T-cell (primary cell): ENCODE data around the gene HHIPL2. TPM values are rescaled to one million over a fixed set of nuclear protein-coding genes. Genes with fewer than 3 reads are reported as not detected.

ENCODE experiments used
- ATAC-seq, 4 experiments: fragments of 200-7000 bp in 3 of 4; fragments of 150-1000 bp in 1 of 4; cut with Tn5 transposase; replicated peaks in 1 of 4; 1 replicate in 3 of 4; 2 replicates in 1 of 4; pipeline ENCODE4 v1.10.0; 2021; ENCODE audit warnings: moderate library complexity in 3 of 4, mild to moderate bottlenecking in 2 of 4, moderate number of reproducible peaks in 1 of 4
- CTCF ChIA-PET, 2 donors: fragments of 300-600 bp; sonication (Branson Sonifier 250); formaldehyde crosslinking; loops; one replicate each; lab custom pipeline; 2022; ENCODE audit warnings: antibody characterized with exemption in 2 of 2; lab: Charles Lee
- POLR2A ChIA-PET, 2 donors: fragments of 300-600 bp; sonication (Branson Sonifier 250); formaldehyde crosslinking; loops; one replicate each; lab custom pipeline; 2022; ENCODE audit warnings: antibody characterized with exemption in 2 of 2; lab: Charles Lee
- DNase-seq, 35 experiments: peaks; one replicate each; pipeline versions ENCODE4 v3.0.0 to v3.0.0-alpha.2; 2013 to 2023
- H3K27ac ChIP-seq: one replicate; pipeline ENCODE4 v1.5.1; 2013; ENCODE audit warnings: low read length
- H3K27me3 ChIP-seq, 2 experiments: replicated peaks in 1 of 2; 1 replicate in 1 of 2; 2 replicates in 1 of 2; pipeline versions ENCODE4 v1.6.1 to v1.7.0; 2013; ENCODE audit warnings: low read length in 1 of 2, mixed read lengths in 1 of 2; ENCODE audit not compliant: control insufficient read depth in 2 of 2, insufficient read depth in 2 of 2; ENCODE audit errors: extremely low read depth in 1 of 2
- H3K36me3 ChIP-seq, 2 donors: 1 replicate in 1 of 2; 2 replicates in 1 of 2; pipeline versions ENCODE4 v1.6.1 to v1.7.0; 2013; ENCODE audit warnings: low read length in 1 of 2; ENCODE audit not compliant: control insufficient read depth in 2 of 2, insufficient read depth in 1 of 2; ENCODE audit errors: extremely low read depth in 1 of 2
- H3K4me1 ChIP-seq, 2 experiments: 1 replicate in 1 of 2; 2 replicates in 1 of 2; pipeline versions ENCODE4 v1.6.1 to v1.7.0; 2013; ENCODE audit warnings: low read length in 2 of 2, mixed read lengths in 1 of 2; ENCODE audit not compliant: insufficient read depth in 2 of 2, control insufficient read depth in 1 of 2; ENCODE audit errors: extremely low read depth in 1 of 2
- H3K4me3 ChIP-seq, 2 donors: 1 replicate in 1 of 2; 2 replicates in 1 of 2; pipeline versions ENCODE4 v1.5.1 to v1.7.0; 2013; ENCODE audit warnings: mild to moderate bottlenecking in 2 of 2, low read length in 1 of 2, moderate library complexity in 1 of 2; ENCODE audit not compliant: control insufficient read depth in 1 of 2; ENCODE audit errors: extremely low read depth in 1 of 2
- H3K9me3 ChIP-seq: 2 replicates; pipeline ENCODE4 v1.7.0; 2013
- H3K27ac Mint-ChIP-seq, 2 donors: one replicate each; pipeline ENCODE4 v1.8.0; 2020 to 2021; ENCODE audit warnings: mild to moderate bottlenecking in 2 of 2, mixed read lengths in 2 of 2
- H3K27me3 Mint-ChIP-seq, 2 donors: one replicate each; pipeline ENCODE4 v1.8.0; 2021 to 2022; ENCODE audit warnings: mixed read lengths in 2 of 2
- H3K36me3 Mint-ChIP-seq: one replicate; pipeline ENCODE4 v1.8.0; 2021; ENCODE audit warnings: mixed read lengths
- H3K4me1 Mint-ChIP-seq, 3 donors: one replicate each; pipeline ENCODE4 v1.8.0; 2020 to 2022; ENCODE audit warnings: mixed read lengths in 3 of 3, mild to moderate bottlenecking in 1 of 3
- H3K4me3 Mint-ChIP-seq, 3 donors: one replicate each; pipeline ENCODE4 v1.8.0; 2020 to 2022; ENCODE audit warnings: mild to moderate bottlenecking in 3 of 3, mixed read lengths in 3 of 3, moderate library complexity in 3 of 3
- H3K9me3 Mint-ChIP-seq, 3 donors: one replicate each; pipeline ENCODE4 v1.8.0; 2020 to 2022; ENCODE audit warnings: mixed read lengths in 3 of 3
- WGBS: methylation state at CpG from one replicate; pipeline ENCODE4 v1.1.5; 2013; ENCODE audit warnings: missing lambda C conversion rate; ENCODE audit not compliant: insufficient coverage; 5-methylcytosine and 5-hydroxymethylcytosine counted together
- total RNA-seq, 35 experiments: library from RNA in 6 of 35; stranded (reverse) in 6 of 35; fragments of 120-200 nt in 1 of 35; gene quantifications; one replicate each; pipeline versions ENCODE4 v1.2.1 to v1.2.4 and lab custom pipeline; 2013 to 2026

Gene HHIPL2
- total RNA-seq, 5 donors from 2014 or later (not counting 1 experiment from before 2014, with no cell fraction given) = 0.53 to 1.4 (median 1.0) TPM; not detected in 2

- ATAC-seq = no peak
- CTCF ChIA-PET = no interaction called here
- no peak overlapping the region for H3K27ac ChIP-seq
- Mint-ChIP-seq H3K27ac (no peak overlapping the region), H3K36me3 (peaks cover 37% of the 10 kb centered on the region), H3K4me1 (no peaks in the 10 kb centered on the region), H3K4me3 (no peak overlapping the region), H3K27me3 (no peaks in the 10 kb centered on the region), H3K9me3 (no peaks in the 10 kb centered on the region)
- no peaks in the 10 kb centered on the region for H3K27me3 ChIP-seq
- POLR2A ChIA-PET = interaction anchor here in 1 of 2 donors (0.6 kb wide), 1 partner anchor 751 kb away, joined by 3 read pairs; no protein-coding TSS in a partner anchor
- WGBS = 100% methylated on average over 4 of the region's 7 CpGs
- no peak for DNase-seq
- H3K4me1 ChIP-seq = no peaks in the 10 kb centered on the region
- no peaks in the 10 kb centered on the region for H3K9me3 ChIP-seq
- H3K4me3 ChIP-seq = no peak overlapping the region
- H3K36me3 ChIP-seq = peaks cover 4 to 45% of the 10 kb centered on the region in 2 donors
Observed at GRCh38 chr1:222557574-222557973, 9.7 kb upstream of the HHIPL2 start.

GRCh38 chr1:222557148-222557547 is 9.2 kb upstream of the HHIPL2 start:
- no peak overlapping the region for H3K27ac ChIP-seq
- H3K27me3 ChIP-seq = no peaks in the 10 kb centered on the region
- Mint-ChIP-seq H3K4me1 (no peaks in the 10 kb centered on the region), H3K36me3 (peaks cover 35% of the 10 kb centered on the region), H3K27ac (no peak overlapping the region), H3K4me3 (no peak overlapping the region), H3K9me3 (no peaks in the 10 kb centered on the region), H3K27me3 (no peaks in the 10 kb centered on the region)
- DNase-seq = no peak
- no peaks in the 10 kb centered on the region for H3K9me3 ChIP-seq
- POLR2A ChIA-PET = interaction anchor here in 1 of 2 donors (0.6 kb wide), 1 partner anchor 750 kb away, joined by 3 read pairs; no protein-coding TSS in a partner anchor
- no peak overlapping the region for H3K4me3 ChIP-seq
- WGBS = 100% methylated on average over 1 of the region's 6 CpGs
- ATAC-seq = no peak
- H3K36me3 ChIP-seq = peaks cover 4 to 44% of the 10 kb centered on the region in 2 donors
- no peaks in the 10 kb centered on the region for H3K4me1 ChIP-seq
- CTCF ChIA-PET = no interaction called here

GRCh38 chr1:222555992-222556615 is 8.2 kb upstream of the HHIPL2 start:
- ChIA-PET CTCF (interaction anchor here in 1 of 2 donors (1.1 kb wide), 1 partner anchor 78 kb away, joined by 4 read pairs; no protein-coding TSS in a partner anchor), POLR2A (no interaction called here)
- Histone ChIP-seq H3K9me3 (no peaks in the 10 kb centered on the region), H3K4me1 (no peaks in the 10 kb centered on the region), H3K27ac (no peak overlapping the region), H3K36me3 (peaks cover 4 to 38% of the 10 kb centered on the region in 2 donors), H3K4me3 (no peak overlapping the region), H3K27me3 (no peaks in the 10 kb centered on the region)
- DNase-seq = no peak
- 100% methylated on average over 2 of the region's 2 CpGs for WGBS
- no peaks in the 10 kb centered on the region for H3K4me1 Mint-ChIP-seq
- H3K27ac Mint-ChIP-seq = no peak overlapping the region
- H3K27me3 Mint-ChIP-seq = no peaks in the 10 kb centered on the region
- ATAC-seq = no peak
- H3K4me3 Mint-ChIP-seq = no peak overlapping the region
- H3K36me3 Mint-ChIP-seq = peaks cover 30% of the 10 kb centered on the region
- no peaks in the 10 kb centered on the region for H3K9me3 Mint-ChIP-seq

DNA sequence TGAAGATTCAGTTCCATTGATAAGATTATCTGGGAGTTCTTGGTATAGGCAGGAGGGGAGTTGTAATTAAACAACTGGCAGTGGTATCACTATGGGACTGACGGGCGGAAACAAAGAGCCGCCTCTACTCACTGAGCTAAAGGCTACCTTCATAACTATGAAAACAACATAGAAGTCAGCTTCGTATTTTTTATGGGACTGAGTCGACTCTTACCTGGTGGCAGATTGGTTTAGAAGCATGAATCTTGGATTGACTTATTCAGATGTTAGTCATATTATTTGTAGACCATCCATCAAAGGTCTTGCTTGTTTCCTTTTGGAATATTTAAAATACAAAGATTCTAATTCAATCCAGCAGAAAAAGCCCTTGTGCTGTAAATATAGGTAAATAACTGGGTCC is 6.3 kb upstream of the HHIPL2 start:
- no peak for DNase-seq
- ChIA-PET POLR2A (no interaction called here), CTCF (no interaction called here)
- Histone ChIP-seq H3K4me3 (no peak overlapping the region), H3K27ac (no peak overlapping the region), H3K4me1 (no peaks in the 10 kb centered on the region), H3K9me3 (no peaks in the 10 kb centered on the region), H3K27me3 (no peaks in the 10 kb centered on the region), H3K36me3 (peaks cover 4 to 21% of the 10 kb centered on the region in 2 donors)
- Mint-ChIP-seq H3K4me3 (no peak overlapping the region), H3K9me3 (no peaks in the 10 kb centered on the region), H3K36me3 (peaks cover 19% of the 10 kb centered on the region), H3K27me3 (no peaks in the 10 kb centered on the region), H3K27ac (no peak overlapping the region), H3K4me1 (no peaks in the 10 kb centered on the region)
- WGBS = no CpG with 5 or more reads among the region's 5 CpGs
- no peak for ATAC-seq

DNA sequence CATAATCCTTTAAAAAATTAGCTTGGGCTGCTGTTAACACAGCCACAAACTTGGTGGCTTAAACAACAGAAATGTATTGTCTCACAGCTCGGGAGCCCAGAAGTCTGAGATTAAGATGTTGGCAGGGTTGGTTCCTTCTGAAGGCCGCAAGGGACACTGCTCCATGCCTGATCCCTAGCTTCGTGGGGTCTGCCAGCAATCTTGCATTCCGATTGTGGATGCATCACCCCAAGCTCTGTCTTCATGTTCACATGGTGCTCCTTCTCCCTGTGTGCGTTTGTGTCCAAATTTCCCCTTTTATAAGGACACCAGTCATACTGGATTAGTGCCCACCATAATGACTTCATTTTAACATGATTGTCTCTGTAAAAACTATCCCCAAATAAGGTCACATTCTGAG is 5.0 kb upstream of the HHIPL2 start:
- H3K4me3 Mint-ChIP-seq = no peak overlapping the region
- H3K27me3 ChIP-seq = peaks cover 0 to 3% of the 10 kb centered on the region in 2 experiments

GRCh38 chr1:222547260-222547614 is 667 bp downstream of the HHIPL2 start:
- no peak for DNase-seq
- Histone ChIP-seq H3K9me3 (no peaks in the 10 kb centered on the region), H3K4me3 (no peak overlapping the region), H3K27ac (no peak overlapping the region), H3K27me3 (peaks cover 0 to 31% of the 10 kb centered on the region in 2 experiments), H3K36me3 (no peaks in the 10 kb centered on the region), H3K4me1 (no peaks in the 10 kb centered on the region)
- CTCF ChIA-PET = interaction anchor here in 1 of 2 donors (0.6 kb wide), 1 partner anchor 596 kb away, joined by 5 read pairs; the partner anchor contains the start of gene TLR5
- Mint-ChIP-seq H3K4me3 (no peak overlapping the region), H3K27me3 (peaks cover 24 to 31% of the 10 kb centered on the region in 2 donors), H3K36me3 (no peaks in the 10 kb centered on the region), H3K9me3 (no peaks in the 10 kb centered on the region), H3K4me1 (no peaks in the 10 kb centered on the region), H3K27ac (no peak overlapping the region)
- no peak for ATAC-seq
- POLR2A ChIA-PET = no interaction called here
- WGBS = 64% methylated on average over 4 of the region's 8 CpGs

More for the DNA sequence above, 5.0 kb upstream of the HHIPL2 start:
- Mint-ChIP-seq H3K27ac (no peak overlapping the region), H3K9me3 (no peaks in the 10 kb centered on the region), H3K36me3 (peaks cover 15% of the 10 kb centered on the region), H3K4me1 (no peaks in the 10 kb centered on the region), H3K27me3 (no peaks in the 10 kb centered on the region)
- ATAC-seq (no peak), DNase-seq (no peak)
- H3K27ac ChIP-seq = no peak overlapping the region
- H3K9me3 ChIP-seq = no peaks in the 10 kb centered on the region
- POLR2A ChIA-PET = no interaction called here
- H3K4me3 ChIP-seq = no peak overlapping the region
- no peaks in the 10 kb centered on the region for H3K4me1 ChIP-seq
- WGBS = 95% methylated on average over 4 of the region's 5 CpGs
- H3K36me3 ChIP-seq = peaks cover 4 to 15% of the 10 kb centered on the region in 2 donors
- CTCF ChIA-PET = interaction anchor here in 1 of 2 donors (0.5 kb wide), 1 partner anchor 37 kb away, joined by 3 read pairs; the partner anchor contains the start of gene TAF1A
